Pancreas (tissue), 10 donors: Measurements from ENCODE around the gene PI4KA. TPM values are rescaled to one million over a fixed set of nuclear protein-coding genes. Genes with fewer than 3 reads are reported as not detected.

Experiments
- ATAC-seq, 4 donors: fragments of 200-7000 bp; cut with Tn5 transposase; one replicate each; pipeline versions ENCODE4 v1.8.0 to v1.9.1; 2020; ENCODE audit warnings: mild to moderate bottlenecking in 4 of 4, moderate library complexity in 4 of 4
- DNase-seq, 6 donors: peaks; one replicate each; pipeline ENCODE4 v3.0.0-alpha.2; 2020
- FAIRE-seq: peaks from 2 replicates; lab custom pipeline; 2012; peaks lifted over from hg19 to GRCh38; lab: Jason Lieb, UNC
- H3K27ac ChIP-seq, 4 donors: fragments of 200-600 bp; sonication (generic); 1 replicate in 3 of 4; 2 replicates in 1 of 4; pipeline versions ENCODE4 v1.5.0 to v1.8.0; 2020
- H3K27me3 ChIP-seq, 4 donors: fragments of 200-600 bp; one replicate each; pipeline ENCODE4 v1.8.0; 2021
- H3K36me3 ChIP-seq, 3 donors: fragments of 200-600 bp; sonication (generic) in 1 of 3; one replicate each; pipeline versions ENCODE4 v1.5.0 to v1.8.0; 2020 to 2021
- H3K4me1 ChIP-seq, 3 donors: fragments of 200-600 bp; one replicate each; pipeline ENCODE4 v1.8.0; 2021
- H3K4me3 ChIP-seq, 4 donors: fragments of 200-600 bp; sonication (generic) in 2 of 4; one replicate each; pipeline versions ENCODE4 v1.5.0 to v1.8.0; 2020 to 2021
- H3K9me3 ChIP-seq, 4 donors: fragments of 200-600 bp; one replicate each; pipeline ENCODE4 v1.8.0; 2021
- WGBS, 2 donors: extraction: QIAGEN DNeasy Blood & Tissue Kit; methylation state at CpG; one replicate each; pipeline ENCODE4 v1.1.7; 2013; 5-methylcytosine and 5-hydroxymethylcytosine counted together
- intact Hi-C, 3 donors: fragments of 100-400 bp; cut with DNase I; formaldehyde crosslinking; loops; one replicate each; pipeline versions ENCODE4 v1.11.1 to v1.14.2; 2022
- polyA plus RNA-seq, 2 donors: library from polyadenylated mRNA; stranded (reverse); fragments of 200-250 nt; gene quantifications; one replicate each; pipeline ENCODE4 v1.2.3, GENCODE V29; 2013
- total RNA-seq, 6 donors: library from RNA; stranded (reverse); fragmentation: NEBNext Ultra II Directional in 4 of 6; extraction: Animal tissue kit (Norgen Biotek cat#: 25700) in 4 of 6; gene quantifications; one replicate each; pipeline versions ENCODE4 v1.2.1 to v1.2.4, GENCODE V29; 2021 to 2023
- TF ChIP-seq, protein P1 (sequence below), 4 donors: fragments of 200-600 bp; sonication (generic) in 3 of 4; IDR thresholded peaks; one replicate each; pipeline versions ENCODE4 v1.5.0 to v1.8.0; 2021; ENCODE audit warnings: antibody characterized with exemption in 4 of 4
- donor health status: healthy with polysubstance abuse.
- donor health status: DM: no; HTN: no; CAD: no; lungs with moderate emphysema.
- donor health status: DM: no; HTN: no; CAD: no.
- donor health status: control.
- donor health status: control.
- donor health status: Bipolar disorder and iron deficiency.
- donor health status: DM: yes; HTN: yes; CAD: no.
- donor health status: DM: no; HTN: no; CAD: no.
- donor health status: DM: no; HTN: no; CAD: no.
- donor health status: DM: yes; HTN: yes; CAD: no.

Gene PI4KA
- total and polyA plus RNA-seq, 8 donors = 23.6 to 46.6 (median 32.0) TPM

DNA sequence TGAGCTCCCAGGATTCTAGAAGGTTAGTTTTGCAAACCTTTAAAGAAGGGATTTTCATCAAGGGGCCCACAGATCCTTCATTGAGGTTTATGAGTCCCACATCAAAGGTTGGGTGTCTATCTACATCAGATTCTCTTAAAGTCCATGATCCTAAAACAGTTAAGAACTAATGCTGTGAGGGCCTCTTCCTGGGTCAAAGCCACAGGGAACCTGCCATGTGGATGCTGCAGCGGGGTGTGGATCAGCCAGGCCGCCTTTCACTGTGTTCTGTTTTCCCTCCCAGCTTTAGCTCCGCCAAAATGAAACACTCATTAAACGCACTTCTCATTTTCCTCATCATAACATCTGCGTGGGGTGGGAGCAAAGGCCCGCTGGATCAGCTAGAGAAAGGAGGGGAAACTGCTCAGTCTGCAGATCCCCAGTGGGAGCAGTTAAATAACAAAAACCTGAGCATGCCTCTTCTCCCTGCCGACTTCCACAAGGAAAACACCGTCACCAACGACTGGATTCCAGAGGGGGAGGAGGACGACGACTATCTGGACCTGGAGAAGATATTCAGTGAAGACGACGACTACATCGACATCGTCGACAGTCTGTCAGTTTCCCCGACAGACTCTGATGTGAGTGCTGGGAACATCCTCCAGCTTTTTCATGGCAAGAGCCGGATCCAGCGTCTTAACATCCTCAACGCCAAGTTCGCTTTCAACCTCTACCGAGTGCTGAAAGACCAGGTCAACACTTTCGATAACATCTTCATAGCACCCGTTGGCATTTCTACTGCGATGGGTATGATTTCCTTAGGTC is 79.4 kb downstream of the PI4KA start:
- DNase-seq = no peak
- 87 to 93% methylated on average over 25 of the region's 25 CpGs for WGBS, 2 donors
- Histone ChIP-seq H3K36me3 (no peaks in the 10 kb centered on the region), H3K4me3 (no peak overlapping the region), H3K27me3 (no peaks in the 10 kb centered on the region), H3K27ac (no peak overlapping the region), H3K9me3 (no peaks in the 10 kb centered on the region), H3K4me1 (peaks cover 0 to 16% (median 5%) of the 10 kb centered on the region in 3 donors)
- no peak for ATAC-seq
- intact Hi-C loops = no loop called here
- no peak for FAIRE-seq
- TF ChIP-seq, protein P1, sequence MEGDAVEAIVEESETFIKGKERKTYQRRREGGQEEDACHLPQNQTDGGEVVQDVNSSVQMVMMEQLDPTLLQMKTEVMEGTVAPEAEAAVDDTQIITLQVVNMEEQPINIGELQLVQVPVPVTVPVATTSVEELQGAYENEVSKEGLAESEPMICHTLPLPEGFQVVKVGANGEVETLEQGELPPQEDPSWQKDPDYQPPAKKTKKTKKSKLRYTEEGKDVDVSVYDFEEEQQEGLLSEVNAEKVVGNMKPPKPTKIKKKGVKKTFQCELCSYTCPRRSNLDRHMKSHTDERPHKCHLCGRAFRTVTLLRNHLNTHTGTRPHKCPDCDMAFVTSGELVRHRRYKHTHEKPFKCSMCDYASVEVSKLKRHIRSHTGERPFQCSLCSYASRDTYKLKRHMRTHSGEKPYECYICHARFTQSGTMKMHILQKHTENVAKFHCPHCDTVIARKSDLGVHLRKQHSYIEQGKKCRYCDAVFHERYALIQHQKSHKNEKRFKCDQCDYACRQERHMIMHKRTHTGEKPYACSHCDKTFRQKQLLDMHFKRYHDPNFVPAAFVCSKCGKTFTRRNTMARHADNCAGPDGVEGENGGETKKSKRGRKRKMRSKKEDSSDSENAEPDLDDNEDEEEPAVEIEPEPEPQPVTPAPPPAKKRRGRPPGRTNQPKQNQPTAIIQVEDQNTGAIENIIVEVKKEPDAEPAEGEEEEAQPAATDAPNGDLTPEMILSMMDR (IDR thresholded peaks at IDR 0.05) = no peak

- peak overlapping the region in 2 of 4 donors; percentile 30 to 54 for H3K27ac ChIP-seq
- H3K36me3 ChIP-seq = no peaks in the 10 kb centered on the region
- H3K27me3 ChIP-seq = no peaks in the 10 kb centered on the region
- peak in 2 of 6 donors; percentile 33 to 35 for DNase-seq
- H3K4me1 ChIP-seq = peaks cover 5 to 25% (median 5%) of the 10 kb centered on the region in 3 donors
- TF ChIP-seq, protein P1 (IDR thresholded peaks at IDR 0.05) = no peak
- WGBS, 2 donors = 77 to 81% methylated on average over 10 of the region's 10 CpGs
- H3K4me3 ChIP-seq = no peak overlapping the region
- no peaks in the 10 kb centered on the region for H3K9me3 ChIP-seq
- peak; percentile 86 to 92 (median 90) for ATAC-seq
- FAIRE-seq = peak; percentile 41
- intact Hi-C loops = no loop called here
Measured at GRCh38 chr22:20777420-20778177, 81.0 kb downstream of the PI4KA start.

- peak overlapping the region in 1 of 4 donors; percentile 30 for H3K27ac ChIP-seq
- intact Hi-C loops = no loop called here
Measured at GRCh38 chr22:20776624-20777405, 81.8 kb downstream of the PI4KA start.

GRCh38 chr22:20775342-20775895 is 83.2 kb downstream of the PI4KA start:
- no peak for FAIRE-seq
- Histone ChIP-seq H3K27me3 (no peaks in the 10 kb centered on the region), H3K36me3 (no peaks in the 10 kb centered on the region), H3K4me1 (peaks cover 5 to 25% (median 5%) of the 10 kb centered on the region in 3 donors), H3K9me3 (no peaks in the 10 kb centered on the region), H3K4me3 (no peak overlapping the region), H3K27ac (no peak overlapping the region)
- DNase-seq = no peak
- TF ChIP-seq, protein P1 (IDR thresholded peaks at IDR 0.05) = no peak
- no peak for ATAC-seq
- intact Hi-C loops = no loop called here
- 70 to 83% methylated on average over 4 of the region's 4 CpGs for WGBS, 2 donors

More at GRCh38 chr22:20776624-20777405, 81.8 kb downstream of the PI4KA start:
- DNase-seq (no peak), ATAC-seq (peak in 1 of 4 donors; percentile 5), FAIRE-seq (no peak)
- WGBS, 2 donors = 91 to 92% methylated on average over 17 of the region's 17 CpGs
- Histone ChIP-seq H3K4me1 (peaks cover 5 to 25% (median 5%) of the 10 kb centered on the region in 3 donors), H3K4me3 (no peak overlapping the region), H3K27me3 (no peaks in the 10 kb centered on the region), H3K36me3 (no peaks in the 10 kb centered on the region), H3K9me3 (no peaks in the 10 kb centered on the region)
- TF ChIP-seq, protein P1 (IDR thresholded peaks at IDR 0.05) = no peak
